ENCODE measurements around the gene OGN.

Gene OGN

DNA sequence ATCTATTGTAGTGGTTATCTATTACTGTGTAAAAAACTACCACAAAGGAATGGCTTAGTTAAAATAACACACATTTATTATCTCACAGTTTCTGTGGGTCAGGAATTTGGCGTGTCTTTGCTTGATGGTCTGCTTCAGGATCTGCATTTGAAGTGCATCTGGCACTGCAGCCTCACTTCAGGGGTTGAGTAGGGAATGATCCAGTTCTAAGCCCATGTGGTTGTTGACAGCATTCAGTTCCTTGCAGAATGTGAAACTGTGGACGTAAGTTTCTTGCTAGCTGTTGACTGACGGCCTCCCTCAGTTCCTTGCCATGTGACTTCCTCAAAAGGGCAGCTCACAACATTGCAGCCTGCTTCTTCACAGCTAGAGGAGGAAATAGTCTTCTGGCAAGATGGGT, 2.1 kb upstream of the OGN start:
- TF ChIP-seq, protein P1, sequence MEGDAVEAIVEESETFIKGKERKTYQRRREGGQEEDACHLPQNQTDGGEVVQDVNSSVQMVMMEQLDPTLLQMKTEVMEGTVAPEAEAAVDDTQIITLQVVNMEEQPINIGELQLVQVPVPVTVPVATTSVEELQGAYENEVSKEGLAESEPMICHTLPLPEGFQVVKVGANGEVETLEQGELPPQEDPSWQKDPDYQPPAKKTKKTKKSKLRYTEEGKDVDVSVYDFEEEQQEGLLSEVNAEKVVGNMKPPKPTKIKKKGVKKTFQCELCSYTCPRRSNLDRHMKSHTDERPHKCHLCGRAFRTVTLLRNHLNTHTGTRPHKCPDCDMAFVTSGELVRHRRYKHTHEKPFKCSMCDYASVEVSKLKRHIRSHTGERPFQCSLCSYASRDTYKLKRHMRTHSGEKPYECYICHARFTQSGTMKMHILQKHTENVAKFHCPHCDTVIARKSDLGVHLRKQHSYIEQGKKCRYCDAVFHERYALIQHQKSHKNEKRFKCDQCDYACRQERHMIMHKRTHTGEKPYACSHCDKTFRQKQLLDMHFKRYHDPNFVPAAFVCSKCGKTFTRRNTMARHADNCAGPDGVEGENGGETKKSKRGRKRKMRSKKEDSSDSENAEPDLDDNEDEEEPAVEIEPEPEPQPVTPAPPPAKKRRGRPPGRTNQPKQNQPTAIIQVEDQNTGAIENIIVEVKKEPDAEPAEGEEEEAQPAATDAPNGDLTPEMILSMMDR (IDR thresholded peaks at IDR 0.05; ENCODE audit: low read depth, low read length, missing control alignments), result no peak
- H3K4me3 ChIP-seq (replicated peaks; ENCODE audit: low read depth, low read length), result no peak overlapping the region
- no peak for DNase-seq (ENCODE audit: extremely low read depth, low read depth)

DNA sequence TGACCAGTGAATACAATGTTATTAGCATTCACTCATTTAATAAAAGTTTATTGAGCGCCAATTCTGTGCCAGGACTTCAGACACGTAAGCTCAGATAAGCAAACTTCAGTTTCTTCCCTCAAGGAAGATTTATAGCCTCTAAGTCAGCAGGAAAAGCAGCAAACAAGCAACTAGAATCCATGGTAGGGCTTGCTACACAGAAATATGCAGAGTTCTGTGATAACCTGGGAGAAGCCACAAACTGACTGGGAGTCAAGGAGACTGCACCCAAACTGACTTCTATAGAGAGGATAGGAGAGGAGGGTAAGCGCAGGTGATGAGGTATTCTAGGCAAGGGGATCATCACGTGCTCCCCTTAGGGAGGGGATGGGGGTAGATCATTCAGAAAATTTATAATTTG, 1.4 kb upstream of the OGN start:
- no peak for DNase-seq (ENCODE audit: extremely low read depth, low read depth)
- TF ChIP-seq, protein P1 (IDR thresholded peaks at IDR 0.05; ENCODE audit: low read depth, low read length, missing control alignments), result no peak
- no peak overlapping the region for H3K4me3 ChIP-seq (replicated peaks; ENCODE audit: low read depth, low read length)

DNA sequence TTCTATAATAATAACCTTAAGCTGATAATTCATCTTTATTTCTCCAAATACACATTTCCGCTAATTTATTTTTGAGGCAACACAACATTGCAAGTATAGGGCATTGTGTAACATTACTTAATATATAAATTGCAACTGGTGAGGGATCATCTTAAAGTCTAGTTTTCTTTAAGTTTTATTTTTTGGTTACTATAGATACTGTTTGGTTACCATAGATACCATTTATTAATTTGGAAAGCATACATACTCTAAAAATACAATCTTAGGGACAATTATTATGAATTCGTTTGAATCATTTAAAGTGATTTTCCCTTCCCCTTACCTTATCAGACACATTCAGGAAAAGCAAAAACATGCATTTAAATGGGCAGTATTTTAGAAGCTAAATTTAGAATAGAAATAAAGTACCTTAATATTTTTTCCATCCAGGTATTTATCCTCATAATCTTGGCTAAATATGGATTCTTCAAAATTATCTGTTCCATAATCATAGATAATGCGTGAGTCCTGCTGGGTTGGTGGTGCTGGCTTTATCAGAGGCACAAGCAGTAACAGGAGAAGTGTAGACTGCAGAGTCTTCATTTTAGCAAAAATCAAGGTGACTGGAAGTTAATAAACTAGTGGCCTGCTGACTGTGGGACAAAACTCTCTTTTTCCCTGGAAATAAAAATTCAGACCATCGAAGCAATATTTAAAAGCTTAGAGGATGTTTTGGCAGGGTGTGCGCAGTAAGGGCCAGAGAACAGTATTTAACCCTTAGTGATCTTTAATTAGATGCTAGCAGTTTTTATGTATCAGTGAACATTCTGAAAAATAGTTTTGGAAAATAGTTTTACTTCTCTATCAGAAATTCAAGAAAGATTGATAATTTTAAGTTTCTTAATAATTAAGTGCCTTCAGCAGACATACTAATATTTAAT, 1.3 kb downstream of the OGN start:
- TF ChIP-seq, protein P1 (IDR thresholded peaks at IDR 0.05; ENCODE audit: low read depth, low read length, missing control alignments), result no peak
- H3K4me3 ChIP-seq (replicated peaks; ENCODE audit: low read depth, low read length), result no peak overlapping the region
- no peak for DNase-seq (ENCODE audit: extremely low read depth, low read depth)

- TF ChIP-seq, protein P1 (IDR thresholded peaks at IDR 0.05; ENCODE audit: low read depth, low read length, missing control alignments), result no peak
- H3K4me3 ChIP-seq (replicated peaks; ENCODE audit: low read depth, low read length), result no peak overlapping the region
- no peak for DNase-seq (ENCODE audit: extremely low read depth, low read depth)
These were observed 2.0 kb downstream of the OGN start for GRCh38 chr9:92402360-92402759.

- H3K4me3 ChIP-seq (replicated peaks; ENCODE audit: low read depth, low read length), result no peak overlapping the region
- TF ChIP-seq, protein P1 (IDR thresholded peaks at IDR 0.05; ENCODE audit: low read depth, low read length, missing control alignments), result no peak
- no peak for DNase-seq (ENCODE audit: extremely low read depth, low read depth)
These were observed 6.5 kb downstream of the OGN start for GRCh38 chr9:92397853-92398252.

DNA sequence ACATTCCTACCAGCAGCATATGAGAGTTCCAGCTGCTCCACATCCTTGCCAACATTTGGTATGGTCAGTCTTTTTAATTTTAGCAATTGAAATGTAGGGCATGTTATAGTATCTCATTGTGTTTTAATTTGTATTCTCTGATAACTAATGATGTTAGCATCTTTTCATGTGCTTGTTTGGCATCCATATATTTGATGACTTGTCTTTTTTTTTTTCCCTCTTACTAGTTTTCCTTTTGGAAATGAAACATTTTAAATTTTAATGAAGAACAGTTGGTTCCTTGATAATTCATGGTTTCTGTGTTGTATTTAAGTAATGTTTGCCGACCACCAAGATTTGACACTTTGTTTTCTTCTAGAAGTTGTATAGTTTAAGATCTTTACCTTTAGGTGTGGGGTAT, 8.8 kb downstream of the OGN start:
- TF ChIP-seq, protein P1 (IDR thresholded peaks at IDR 0.05; ENCODE audit: low read depth, low read length, missing control alignments), result no peak
- DNase-seq (ENCODE audit: extremely low read depth, low read depth), result no peak
- no peak overlapping the region for H3K4me3 ChIP-seq (replicated peaks; ENCODE audit: low read depth, low read length)

All from HFF-Myc (cell line).